ENCODE data around the gene BBS5. TPM values are rescaled to one million over a fixed set of nuclear protein-coding genes. Genes with fewer than 3 reads are reported as not detected.

BBS5 gene
- polyA plus RNA-seq, 1 donor from 2014 or later: 9.1 TPM

DNA sequence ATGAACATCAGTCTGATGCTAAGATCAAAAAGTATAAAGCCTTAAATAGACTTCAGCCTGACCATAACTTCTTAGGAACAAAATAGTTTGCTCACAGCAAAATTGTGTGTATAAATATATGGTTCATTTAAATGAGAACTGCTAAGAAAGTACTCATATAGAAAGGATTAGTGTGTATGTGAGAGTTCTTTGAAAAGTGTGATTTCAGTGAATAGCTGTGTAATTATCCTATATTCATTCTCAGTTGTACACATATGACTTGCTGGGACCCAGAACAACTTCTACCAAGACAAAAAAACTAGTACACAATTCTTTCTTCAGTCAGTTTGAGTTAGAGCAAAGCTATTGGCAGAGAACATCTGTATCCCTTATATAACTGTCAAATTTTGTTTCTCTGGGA lies 7.2 kb downstream of the BBS5 start:
- no peak overlapping the region for H3K27ac ChIP-seq (ENCODE audit: low read length)
- TF ChIP-seq RAD21 (conservative IDR thresholded peaks at IDR 0.05): no peak
- no peak for TF ChIP-seq TAF1 (IDR thresholded peaks at IDR 0.05; ENCODE audit: low read depth)
- TF ChIP-seq, protein P1, sequence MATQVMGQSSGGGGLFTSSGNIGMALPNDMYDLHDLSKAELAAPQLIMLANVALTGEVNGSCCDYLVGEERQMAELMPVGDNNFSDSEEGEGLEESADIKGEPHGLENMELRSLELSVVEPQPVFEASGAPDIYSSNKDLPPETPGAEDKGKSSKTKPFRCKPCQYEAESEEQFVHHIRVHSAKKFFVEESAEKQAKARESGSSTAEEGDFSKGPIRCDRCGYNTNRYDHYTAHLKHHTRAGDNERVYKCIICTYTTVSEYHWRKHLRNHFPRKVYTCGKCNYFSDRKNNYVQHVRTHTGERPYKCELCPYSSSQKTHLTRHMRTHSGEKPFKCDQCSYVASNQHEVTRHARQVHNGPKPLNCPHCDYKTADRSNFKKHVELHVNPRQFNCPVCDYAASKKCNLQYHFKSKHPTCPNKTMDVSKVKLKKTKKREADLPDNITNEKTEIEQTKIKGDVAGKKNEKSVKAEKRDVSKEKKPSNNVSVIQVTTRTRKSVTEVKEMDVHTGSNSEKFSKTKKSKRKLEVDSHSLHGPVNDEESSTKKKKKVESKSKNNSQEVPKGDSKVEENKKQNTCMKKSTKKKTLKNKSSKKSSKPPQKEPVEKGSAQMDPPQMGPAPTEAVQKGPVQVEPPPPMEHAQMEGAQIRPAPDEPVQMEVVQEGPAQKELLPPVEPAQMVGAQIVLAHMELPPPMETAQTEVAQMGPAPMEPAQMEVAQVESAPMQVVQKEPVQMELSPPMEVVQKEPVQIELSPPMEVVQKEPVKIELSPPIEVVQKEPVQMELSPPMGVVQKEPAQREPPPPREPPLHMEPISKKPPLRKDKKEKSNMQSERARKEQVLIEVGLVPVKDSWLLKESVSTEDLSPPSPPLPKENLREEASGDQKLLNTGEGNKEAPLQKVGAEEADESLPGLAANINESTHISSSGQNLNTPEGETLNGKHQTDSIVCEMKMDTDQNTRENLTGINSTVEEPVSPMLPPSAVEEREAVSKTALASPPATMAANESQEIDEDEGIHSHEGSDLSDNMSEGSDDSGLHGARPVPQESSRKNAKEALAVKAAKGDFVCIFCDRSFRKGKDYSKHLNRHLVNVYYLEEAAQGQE (IDR thresholded peaks at IDR 0.05; ENCODE audit: borderline replicate concordance): no peak
- no peak for TF ChIP-seq MXI1 (conservative IDR thresholded peaks at IDR 0.05; ENCODE audit: poor library complexity, severe bottlenecking)
- TF ChIP-seq POLR2AphosphoS5 (IDR thresholded peaks at IDR 0.05): no peak
- no peak for TF ChIP-seq EZH2 (IDR thresholded peaks at IDR 0.05; ENCODE audit: borderline replicate concordance, insufficient read depth, low read length, poor library complexity, severe bottlenecking)
- no peak for TF ChIP-seq SMC3 (conservative IDR thresholded peaks at IDR 0.05; ENCODE audit: poor library complexity)
- TF ChIP-seq EP300 (conservative IDR thresholded peaks at IDR 0.05; ENCODE audit: poor library complexity, severe bottlenecking): no peak
- TF ChIP-seq, protein P2, sequence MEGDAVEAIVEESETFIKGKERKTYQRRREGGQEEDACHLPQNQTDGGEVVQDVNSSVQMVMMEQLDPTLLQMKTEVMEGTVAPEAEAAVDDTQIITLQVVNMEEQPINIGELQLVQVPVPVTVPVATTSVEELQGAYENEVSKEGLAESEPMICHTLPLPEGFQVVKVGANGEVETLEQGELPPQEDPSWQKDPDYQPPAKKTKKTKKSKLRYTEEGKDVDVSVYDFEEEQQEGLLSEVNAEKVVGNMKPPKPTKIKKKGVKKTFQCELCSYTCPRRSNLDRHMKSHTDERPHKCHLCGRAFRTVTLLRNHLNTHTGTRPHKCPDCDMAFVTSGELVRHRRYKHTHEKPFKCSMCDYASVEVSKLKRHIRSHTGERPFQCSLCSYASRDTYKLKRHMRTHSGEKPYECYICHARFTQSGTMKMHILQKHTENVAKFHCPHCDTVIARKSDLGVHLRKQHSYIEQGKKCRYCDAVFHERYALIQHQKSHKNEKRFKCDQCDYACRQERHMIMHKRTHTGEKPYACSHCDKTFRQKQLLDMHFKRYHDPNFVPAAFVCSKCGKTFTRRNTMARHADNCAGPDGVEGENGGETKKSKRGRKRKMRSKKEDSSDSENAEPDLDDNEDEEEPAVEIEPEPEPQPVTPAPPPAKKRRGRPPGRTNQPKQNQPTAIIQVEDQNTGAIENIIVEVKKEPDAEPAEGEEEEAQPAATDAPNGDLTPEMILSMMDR (IDR thresholded peaks at IDR 0.05; ENCODE audit: poor library complexity, severe bottlenecking): no peak
- no peaks in the 10 kb centered on the region for H3K9me3 ChIP-seq (ENCODE audit: low read length)
- H3K4me2 ChIP-seq (ENCODE audit: low read length): no peak overlapping the region
- no peak overlapping the region for H2AFZ ChIP-seq (ENCODE audit: low read depth, low read length)
- peaks cover 11% of the 10 kb centered on the region for H3K36me3 ChIP-seq (ENCODE audit: insufficient read depth, low read length)
- no peaks in the 10 kb centered on the region for H3K27me3 ChIP-seq (ENCODE audit: insufficient read depth, low read depth, low read length)
- no peaks in the 10 kb centered on the region for H3K79me2 ChIP-seq (replicated peaks; ENCODE audit: insufficient read depth, low read length)
- no peak overlapping the region for H3K4me3 ChIP-seq (ENCODE audit: low read length)
- H3K9ac ChIP-seq (ENCODE audit: low read length): no peak overlapping the region
- H3F3A ChIP-seq (ENCODE audit: insufficient read depth, low read length, poor library complexity, severe bottlenecking): no peaks in the 10 kb centered on the region
- no peaks in the 10 kb centered on the region for H3K9me2 ChIP-seq (ENCODE audit: insufficient read depth, low read length)
- H4K20me1 ChIP-seq (ENCODE audit: insufficient read depth): no peaks in the 10 kb centered on the region

DNA sequence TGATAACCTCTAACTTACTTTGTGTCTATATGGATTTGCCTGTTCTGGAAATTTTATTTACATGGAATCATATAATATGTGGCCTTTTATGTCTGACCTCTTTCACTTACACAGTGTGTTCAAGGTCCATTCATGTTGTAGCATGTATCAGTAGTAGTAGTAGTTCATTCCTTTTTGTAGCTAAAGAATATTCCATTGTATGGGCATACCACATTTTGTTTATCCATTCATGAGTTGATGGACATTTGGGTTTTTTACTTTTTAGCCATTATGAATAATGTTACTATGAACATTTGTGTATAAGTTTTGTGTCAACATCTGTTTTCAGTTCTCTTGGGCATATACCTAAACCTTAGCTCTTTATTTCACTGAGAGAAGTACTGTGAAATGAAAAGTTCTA lies 11.5 kb downstream of the BBS5 start:
- Histone ChIP-seq H3K9me3 (ENCODE audit: low read length) (no peaks in the 10 kb centered on the region), H3F3A (ENCODE audit: insufficient read depth, low read length, poor library complexity, severe bottlenecking) (no peaks in the 10 kb centered on the region), H3K9me2 (ENCODE audit: insufficient read depth, low read length) (no peaks in the 10 kb centered on the region), H3K9ac (ENCODE audit: low read length) (no peak overlapping the region), H3K4me3 (ENCODE audit: low read length) (no peak overlapping the region), H3K27me3 (ENCODE audit: insufficient read depth, low read depth, low read length) (no peaks in the 10 kb centered on the region), H3K27ac (ENCODE audit: low read length) (no peak overlapping the region), H4K20me1 (ENCODE audit: insufficient read depth) (no peaks in the 10 kb centered on the region), H3K4me2 (ENCODE audit: low read length) (no peak overlapping the region), H3K79me2 (replicated peaks; ENCODE audit: insufficient read depth, low read length) (no peaks in the 10 kb centered on the region), H2AFZ (ENCODE audit: low read depth, low read length) (no peak overlapping the region), H3K36me3 (ENCODE audit: insufficient read depth, low read length) (peaks cover 6% of the 10 kb centered on the region)
- TF ChIP-seq, protein P1 (IDR thresholded peaks at IDR 0.05; ENCODE audit: borderline replicate concordance): no peak
- TF ChIP-seq POLR2AphosphoS5 (IDR thresholded peaks at IDR 0.05) (no peak), SMC3 (conservative IDR thresholded peaks at IDR 0.05; ENCODE audit: poor library complexity) (no peak)

All from neural cell (in vitro differentiated cells).